COR-L47 (cell line): Measurements from ENCODE around the gene MGP.

Experiments
- DNase-seq: peaks from one replicate; lab custom pipeline; 2025; lab: John Stamatoyannopoulos, UW

MGP gene

DNA sequence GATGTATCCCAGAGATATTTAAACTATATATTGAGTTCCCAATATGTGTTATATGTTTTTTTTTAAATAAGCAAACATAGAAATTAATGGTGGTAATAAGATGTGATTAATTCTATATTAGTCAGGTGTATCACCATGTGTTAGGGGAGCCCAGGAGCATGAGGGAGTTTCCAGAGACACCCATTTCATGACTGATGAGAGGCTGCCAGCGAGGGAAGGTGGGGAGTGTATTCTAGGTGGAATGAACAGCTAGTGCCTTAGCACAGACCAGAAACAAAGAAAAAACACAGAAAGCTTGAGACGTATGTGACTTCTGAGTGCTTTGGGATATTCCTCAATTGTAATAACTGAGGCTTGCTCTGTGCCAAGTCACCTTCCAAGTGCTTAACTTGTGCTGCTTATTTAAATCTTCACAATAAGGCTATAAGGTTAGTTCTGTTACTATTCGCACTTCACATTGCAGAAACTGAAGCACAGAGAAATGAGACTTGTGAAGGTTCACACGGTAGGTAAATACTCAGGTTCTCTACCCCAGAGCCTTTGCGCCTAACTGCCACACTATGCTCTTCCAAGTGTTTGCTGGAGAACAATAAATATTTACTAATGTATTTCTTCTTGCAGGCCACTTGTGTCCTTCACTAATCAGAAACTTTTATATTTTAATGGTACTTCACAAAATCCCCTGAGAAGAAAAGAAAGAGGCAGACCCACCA, 17.9 kb upstream of the MGP start:
- no peak for DNase-seq

DNA sequence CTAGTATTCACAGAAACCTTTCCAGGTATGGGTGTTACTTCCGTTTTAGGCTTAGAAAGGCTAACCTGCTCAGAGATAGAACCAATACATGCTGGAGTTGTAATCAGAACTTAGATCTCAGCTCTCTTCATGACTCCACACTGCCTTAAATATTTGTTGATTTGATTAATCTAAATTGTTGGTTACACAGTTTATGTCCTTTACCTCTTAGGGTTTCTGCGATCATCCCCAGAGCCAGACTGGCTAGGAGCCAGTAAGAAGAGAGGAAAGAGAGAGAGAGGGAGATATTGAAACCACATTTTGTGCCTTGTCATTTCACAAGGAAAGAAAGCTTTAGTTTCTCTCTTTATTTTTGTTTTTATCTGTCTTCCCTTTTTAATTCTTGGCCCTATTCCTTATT, 16.8 kb upstream of the MGP start:
- DNase-seq: no peak

DNA sequence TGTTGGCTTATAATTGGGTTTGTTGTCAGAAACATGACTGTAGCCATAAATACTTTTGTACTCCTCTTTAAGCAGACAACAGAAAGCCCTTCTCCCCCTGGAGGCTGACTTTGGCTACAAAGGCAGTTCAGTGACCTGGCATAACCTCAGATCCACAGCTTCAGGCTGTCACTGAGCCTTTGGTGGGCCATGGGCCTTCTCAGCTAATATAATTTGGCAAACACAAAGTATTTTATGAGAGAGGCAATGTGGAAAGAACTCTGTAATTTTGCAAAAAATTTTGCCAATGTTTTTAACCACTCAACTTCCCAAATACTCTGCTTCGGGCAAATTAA, 15.5 kb upstream of the MGP start:
- DNase-seq: no peak

DNA sequence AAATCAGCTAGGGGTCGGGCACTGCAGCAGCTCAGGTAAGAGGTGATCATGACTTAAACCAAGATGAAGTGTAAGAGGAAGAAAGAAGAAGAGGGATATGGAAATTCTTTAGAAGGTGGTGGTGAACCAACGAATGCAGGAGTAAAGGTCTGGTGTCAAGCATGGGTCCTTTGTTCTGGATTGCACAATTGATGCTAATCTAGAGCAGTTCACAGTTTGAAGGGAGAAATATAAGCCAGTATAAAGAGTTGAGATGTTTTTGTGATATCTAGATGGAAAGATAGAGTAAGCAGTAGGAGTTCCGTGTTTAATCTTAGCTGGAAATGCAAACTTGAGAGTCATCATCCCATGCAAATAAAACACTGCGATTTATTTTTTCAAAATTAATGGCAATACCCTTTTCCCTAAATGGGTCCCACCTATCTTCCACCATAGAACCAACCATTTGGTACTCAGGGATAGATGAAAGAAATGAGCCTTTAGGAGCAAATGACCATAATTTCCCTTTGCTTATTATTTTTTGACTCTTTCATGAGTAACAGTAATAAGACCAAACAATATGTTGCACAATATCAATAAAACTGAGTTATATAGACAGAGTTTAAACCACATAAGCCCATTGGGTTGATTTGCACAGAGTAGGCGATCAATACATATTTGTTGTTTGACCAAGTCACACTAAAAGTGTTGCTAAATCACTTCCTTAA, 15.0 kb upstream of the MGP start:
- no peak for DNase-seq

DNA sequence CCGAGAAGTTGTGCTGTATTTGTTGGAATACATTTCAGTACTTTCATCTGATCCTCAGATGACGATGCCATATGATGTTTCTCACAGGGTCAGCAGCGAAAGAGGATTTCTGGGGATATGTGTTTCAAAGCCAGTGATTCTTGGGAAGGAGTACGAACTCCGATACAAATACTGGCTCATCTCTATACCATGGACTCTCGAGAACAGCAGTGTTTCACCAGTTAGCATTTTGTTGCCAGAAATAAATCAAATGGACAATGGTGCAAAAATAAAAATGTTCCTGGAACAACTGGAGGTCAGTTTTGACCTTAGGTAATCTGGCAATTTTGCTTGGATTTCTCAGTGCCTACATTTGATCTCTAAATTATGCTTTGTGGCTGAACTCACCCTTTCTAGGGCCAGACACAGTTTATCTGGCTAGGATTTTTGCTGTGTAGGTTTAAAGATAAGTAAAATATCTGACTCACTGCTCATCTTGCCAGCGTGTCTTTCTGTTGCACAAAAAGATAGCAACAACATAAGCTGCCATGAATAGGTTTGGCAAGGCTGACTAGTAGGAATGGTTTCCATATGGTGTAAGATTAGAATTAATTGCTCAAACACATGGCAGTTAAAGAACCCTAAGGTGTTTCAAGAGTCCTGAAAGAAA, 11.0 kb upstream of the MGP start:
- no peak for DNase-seq

DNA sequence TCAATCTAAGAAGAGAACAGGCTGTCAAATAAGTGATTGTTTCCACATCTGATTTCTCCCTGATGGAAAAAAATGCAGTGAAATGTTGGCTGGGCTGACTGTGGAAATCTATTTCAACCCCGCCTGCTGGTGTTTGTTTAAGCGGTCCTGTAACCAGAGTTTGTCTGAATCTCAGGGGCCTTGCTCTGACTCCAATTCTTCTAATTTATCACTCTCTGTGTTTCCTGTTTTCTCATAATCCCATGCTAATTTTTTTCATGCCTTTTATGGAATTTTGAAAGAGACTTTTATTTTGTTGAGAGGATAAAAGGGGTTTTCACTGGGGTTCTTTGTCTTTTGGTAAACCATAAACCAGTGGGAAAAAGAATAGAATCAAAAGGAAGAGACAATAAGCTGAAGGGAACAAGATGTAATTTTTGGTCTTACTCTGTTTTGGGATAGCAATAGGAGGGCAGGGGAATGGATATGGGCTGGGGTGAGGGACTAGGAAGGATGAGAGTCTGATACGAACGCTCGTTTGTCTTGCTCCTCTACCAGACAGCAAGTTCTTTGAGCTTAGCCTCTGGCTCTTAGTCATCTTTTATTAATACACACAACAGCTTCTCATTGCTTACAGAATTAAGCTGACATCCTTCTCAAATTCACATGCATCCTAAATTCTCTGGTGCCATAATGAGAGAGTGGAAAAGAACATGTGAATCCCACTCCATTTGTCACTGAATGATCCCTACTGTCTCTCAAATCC, 8.0 kb upstream of the MGP start:
- DNase-seq: no peak

DNA sequence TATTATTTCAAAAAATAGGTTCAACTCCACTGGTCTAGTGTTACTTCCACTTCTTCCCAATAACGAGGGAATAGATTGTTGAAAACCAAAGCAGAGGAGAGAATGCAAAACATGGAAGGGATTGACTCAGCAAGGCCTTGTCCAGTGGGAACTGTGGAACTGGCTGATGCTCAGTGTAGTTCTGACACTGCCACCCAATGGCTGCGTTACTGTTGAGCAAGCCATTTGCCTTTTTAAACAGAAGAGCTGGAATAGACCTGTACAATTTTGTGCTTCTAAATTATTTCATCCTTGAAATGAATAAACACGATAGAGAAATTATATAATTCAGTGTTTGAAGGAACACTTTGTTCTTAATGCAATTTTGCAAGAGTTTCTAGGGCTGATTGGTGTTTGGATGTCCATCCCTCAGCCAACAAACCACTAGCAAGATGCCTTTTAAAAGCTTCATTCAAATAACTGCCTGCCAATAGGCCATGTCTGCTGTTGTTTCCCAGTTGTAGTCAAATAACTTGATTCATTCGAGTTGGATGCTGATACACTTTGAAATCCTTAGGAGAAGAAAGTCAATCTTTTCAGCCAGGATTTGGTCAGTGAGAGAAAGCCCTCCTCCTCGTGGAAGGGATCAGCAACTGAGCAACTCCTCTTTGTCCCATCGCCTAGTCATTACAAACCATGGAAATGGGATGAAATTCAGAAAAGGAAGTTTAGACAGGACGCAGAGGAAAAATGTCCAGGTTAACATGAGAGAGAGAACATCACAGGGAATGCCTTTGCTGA, 7.3 kb upstream of the MGP start:
- no peak for DNase-seq

DNA sequence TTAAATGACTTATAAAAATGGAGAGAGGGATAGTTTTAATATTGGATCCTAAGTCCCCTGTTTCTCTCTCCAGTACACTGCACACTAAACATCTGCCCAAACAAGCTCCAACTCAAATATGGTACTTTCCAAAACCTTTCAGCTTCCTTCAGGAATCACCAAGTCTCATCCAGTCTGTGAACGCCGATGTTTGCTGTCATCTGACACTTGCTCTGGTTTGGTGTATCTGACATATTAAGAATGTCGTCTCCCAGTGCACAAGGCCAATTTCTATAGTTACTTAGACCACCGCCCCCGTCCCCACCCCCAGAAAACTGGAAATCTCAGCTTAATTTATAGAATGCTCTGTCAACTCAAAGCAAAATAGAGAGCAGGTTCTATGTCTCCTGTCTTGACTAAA, 5.0 kb upstream of the MGP start:
- DNase-seq: no peak

DNA sequence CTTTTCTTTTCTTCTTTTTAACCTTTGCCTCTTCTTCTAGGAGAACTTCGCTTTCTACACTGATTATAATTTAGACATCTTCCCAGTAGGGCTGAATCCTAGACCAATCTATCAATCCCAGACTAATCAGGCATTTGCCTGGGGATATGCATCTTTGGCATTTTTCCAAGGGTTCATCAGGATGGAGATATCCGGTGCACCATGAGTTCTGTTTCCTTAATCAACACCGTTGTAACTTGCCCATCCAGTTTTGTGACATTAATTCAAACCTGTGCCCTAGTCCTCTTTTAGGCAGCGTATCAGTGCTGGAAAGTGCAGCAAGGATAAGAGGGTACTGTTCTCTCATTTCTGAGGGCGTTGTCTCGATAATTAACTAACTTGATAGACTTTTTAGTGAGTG, 617 bp upstream of the MGP start:
- peak; percentile 29 for DNase-seq

DNA sequence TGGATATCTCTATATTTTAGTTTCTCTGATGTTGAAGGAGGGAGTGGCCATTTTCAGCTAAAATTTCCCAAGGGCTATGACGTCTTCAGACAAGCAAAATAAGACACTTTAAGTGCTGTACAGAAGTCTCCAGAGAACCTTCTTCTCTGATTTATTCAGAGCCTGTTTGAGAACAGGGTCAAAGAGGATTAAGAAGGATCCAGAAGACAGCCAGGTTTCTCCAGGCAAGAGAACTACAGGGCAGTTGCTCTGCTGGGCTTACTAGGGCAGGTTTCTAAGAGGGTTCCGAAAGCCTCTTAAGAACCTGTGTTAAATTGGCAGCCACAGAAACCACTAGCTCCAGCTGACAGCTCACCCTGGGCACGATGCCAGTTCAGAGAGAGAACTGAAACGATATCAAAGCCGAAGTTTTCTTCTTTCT, 1.2 kb downstream of the MGP start:
- DNase-seq: peak; percentile 23

DNA sequence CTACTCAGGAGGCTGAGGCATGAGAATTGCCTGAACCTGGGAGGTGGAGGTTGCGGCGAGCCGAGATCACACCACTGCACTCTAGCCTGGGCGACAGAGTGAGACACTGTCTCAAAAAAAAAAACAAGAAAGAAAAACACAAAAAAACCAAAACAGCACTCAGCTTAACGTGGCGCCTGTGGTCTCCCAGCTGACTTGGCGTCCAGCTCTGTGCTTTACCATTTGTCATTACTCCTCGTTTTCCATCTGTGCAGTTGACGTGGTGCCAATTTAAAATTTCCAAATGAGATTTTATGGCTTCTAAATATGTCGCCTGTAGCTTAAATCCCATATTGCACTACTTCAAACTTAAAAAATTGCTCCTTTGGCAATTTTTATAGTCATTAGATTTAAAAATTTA, 2.0 kb downstream of the MGP start:
- DNase-seq: no peak

DNA sequence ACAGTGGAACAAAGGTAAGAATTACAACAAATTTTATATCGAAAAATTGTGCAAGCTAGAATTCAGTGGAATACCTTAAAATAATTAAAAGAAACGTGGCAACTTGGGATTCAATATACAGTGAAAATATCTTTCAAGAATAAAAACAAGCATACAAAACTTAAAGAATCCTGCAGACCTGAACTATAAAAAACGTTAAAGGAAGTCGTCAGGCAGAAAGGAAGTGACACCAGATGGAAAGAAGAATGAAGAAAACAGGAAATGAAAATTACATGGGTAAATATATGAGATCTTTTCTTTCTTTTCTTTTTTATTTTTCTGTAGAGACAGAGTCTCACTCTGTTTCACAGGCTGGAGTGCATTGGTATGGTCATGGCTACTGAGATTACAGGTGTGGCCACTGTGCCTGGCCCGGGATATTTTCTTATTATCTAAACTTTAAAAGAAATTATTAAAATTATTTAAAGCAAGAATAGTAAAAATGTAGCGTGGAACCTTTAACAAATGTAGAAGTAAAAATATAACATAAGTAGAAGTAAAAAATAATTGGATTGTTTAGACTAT, 4.7 kb downstream of the MGP start:
- DNase-seq: no peak

DNA sequence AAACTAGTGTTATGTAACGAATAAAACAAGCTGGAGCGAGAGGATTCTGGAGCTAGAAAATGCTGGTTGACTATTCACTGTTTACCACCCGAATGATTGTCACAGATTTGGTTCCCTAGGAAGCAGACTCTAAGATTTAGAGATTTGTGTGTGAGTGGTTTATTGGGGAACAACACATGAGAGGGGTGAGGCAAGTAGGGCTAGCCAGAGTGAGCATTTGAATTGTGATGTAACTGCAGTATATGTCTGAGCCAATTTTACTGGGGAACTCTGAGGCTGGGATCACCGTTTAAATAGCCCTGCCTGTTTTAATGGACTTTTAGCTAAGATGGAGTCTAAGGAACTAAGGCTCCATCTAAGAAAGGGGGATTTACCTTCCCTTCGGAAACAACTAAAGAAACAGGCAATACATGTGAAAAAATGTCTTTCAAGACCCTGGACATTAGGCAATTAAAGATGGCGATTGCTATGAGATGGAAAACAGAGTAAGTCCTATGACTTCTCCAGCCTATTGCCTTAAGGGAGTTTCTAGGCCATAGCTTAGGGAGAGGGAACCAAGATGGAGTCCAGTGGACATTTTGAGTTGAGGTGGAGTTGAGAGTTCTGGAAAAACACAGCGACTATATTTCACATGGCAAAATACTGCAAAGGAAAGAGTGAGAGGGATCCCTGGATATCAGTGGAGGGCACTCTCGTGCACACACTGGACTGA, 6.3 kb downstream of the MGP start:
- DNase-seq: no peak

DNA sequence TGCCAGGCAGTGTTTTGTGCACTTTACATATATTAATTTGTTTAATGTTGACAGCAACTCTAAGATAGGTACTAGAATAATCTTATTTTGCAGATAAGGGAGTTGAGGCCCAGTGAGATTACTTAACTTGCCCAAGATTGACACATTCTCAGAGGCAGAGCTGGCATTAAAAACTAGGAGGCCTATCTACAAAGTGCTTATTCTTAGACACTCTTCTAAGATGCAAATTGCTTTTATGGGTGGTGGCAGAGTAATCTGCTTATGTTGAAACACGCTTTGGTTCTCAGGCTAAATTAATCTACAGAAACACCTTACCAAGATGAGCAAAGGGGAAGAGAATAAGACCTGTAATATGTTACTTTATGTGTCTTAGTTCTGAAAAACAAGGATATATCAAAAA, 7.2 kb downstream of the MGP start:
- no peak for DNase-seq

DNA sequence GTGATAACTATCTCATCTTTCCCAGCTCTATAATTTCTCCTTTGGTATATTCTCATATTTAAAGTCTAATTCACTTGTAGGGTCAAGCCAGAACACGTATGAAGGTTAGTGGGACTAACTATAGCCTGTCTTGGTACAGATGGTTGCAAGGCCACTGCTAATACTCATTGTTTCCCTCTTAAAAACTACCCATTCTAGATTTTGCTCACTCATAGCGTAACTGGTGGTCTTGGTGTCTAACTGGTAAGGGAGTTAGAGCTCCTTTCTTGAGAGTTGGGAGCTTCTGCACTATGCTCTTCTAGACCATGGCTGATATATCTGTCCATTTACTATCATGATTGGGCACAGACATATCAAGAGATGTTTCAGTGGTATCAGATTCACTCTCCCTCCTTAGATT, 8.8 kb downstream of the MGP start:
- no peak for DNase-seq

DNA sequence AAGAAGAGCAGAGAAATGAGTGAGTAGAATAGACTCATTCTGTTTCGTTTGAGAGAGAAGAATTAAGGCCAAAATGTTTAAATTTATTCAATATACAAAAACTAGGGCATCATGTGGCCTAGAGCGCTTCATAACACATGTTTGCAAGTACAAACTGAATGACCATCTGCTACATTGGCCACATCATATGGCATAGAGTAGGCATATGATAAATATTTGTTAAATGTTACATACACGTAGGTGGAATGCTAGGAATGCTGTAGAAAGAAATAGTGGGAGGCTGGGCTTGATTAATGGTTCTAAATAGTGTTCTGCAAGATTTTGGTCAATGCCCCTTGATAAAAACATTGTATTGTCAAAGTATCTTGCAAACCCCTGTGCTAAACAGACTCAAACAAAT, 10.8 kb downstream of the MGP start:
- DNase-seq: no peak

DNA sequence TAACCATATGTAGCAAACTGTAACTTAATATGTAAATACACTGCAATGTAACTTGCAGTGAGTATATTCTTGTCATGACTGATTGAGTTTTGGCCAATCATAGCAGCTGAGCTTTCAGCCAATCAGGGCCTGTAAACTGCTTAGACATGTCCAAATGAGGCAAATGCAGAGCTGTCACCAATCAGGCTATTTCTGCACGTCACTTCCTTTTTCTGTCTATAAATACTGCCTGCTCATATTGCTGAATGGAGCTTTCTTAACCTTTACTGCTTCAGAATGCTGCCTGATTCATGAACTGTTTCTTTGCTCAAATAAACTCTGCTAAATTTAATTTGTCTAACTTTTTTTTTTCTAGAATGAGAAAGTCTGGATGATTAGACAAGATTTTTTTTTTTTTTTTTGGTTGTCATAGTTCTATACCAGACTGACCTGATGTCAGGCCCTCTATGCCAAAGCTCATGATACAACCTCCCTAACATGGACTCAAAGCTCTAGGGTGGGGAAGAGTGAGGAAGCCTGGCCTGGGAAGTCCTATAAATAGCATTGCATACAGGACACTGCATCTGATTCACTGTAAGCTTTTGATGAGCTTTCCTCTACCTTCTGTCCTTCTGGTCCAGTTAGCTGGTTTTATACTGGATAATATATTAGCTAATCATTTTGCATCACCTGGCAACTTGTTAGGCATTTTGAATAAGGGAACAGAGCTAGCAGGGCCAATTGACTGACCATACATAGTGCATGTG, 12.0 kb downstream of the MGP start:
- no peak for DNase-seq

DNA sequence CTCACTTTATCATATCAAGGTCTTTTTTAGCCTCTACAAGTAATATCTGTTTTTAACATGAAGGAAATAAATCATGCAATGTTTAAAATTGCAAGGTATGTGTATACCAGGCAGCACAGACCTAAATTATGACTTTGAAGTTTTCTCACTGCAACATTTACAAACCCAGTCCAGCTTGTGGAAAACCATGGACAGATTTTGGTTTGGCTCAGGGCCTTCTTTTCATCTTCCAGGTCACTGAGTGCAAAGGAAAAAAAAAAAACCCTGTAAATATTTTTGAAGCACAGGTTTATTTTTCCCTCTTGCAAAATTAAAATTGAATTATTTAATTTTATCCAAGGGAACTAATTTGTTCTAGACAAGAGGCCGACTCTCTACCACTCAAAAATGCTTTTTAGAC, 13.8 kb downstream of the MGP start:
- no peak for DNase-seq

DNA sequence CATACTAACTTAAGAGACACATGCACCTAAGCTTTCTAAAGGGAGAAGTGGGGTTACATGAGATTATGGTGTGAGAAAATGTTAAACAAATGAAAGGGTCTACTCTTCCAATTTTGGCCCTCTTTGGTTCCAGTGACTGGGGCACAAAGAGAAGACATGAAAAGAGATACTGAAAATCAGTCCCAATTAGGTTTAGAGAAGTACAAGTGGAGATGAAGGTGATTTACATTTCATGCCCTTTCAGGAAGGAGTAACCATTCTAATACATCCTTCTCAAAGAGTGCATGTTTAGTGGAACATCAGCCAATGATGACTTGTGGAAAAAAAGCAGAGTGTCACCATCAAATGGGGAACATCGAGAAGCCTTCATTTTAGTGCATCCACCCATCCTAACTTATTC, 14.4 kb downstream of the MGP start:
- no peak for DNase-seq

DNA sequence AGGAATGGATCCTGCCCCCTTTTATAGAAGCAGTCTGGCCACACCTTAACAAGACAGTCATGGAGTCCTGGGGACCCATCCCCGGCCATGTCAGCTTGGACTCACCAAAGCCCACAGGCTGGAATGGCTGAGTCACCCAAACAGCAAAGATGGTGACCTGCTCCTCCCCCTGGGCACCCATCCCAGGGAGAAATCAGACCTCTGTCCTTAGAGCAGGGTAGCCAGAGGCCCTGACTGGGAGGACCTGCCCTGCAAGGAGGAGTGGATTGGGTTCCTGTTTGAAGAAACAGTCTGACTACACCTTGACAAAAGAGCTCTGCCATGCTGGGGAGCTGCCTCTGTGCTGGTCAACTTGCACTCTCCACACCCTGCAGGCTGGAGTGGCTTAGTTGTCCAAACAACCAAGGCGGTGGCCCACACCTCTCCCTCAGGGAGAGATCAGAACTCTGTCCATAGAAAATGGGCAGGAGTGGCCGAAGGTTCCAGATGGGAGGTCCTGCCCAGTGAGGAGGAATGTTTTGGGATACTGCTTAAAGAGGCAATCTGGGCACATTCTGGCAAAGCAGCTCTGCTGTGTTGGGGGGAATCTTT, 16.6 kb downstream of the MGP start:
- DNase-seq: no peak
